Stomach (tissue), 4 donors: ENCODE data around the gene SLC22A4.

Source experiments
- EP300 ChIP-seq: sonication (generic); formaldehyde crosslinking; IDR thresholded peaks from one replicate; pipeline ENCODE4 v1.6.1; 2017; ENCODE audit warnings: antibody characterized with exemption
- POLR2A ChIP-seq, 4 donors: fragments of 450-650 bp; IDR thresholded peaks; one replicate each; pipeline ENCODE4 v1.6.1; 2016; ENCODE audit warnings: antibody characterized with exemption in 4 of 4, control low read depth in 2 of 4, mild to moderate bottlenecking in 1 of 4, moderate library complexity in 1 of 4
- TF ChIP-seq, protein P1 (sequence below), 7 experiments: fragments of 450-650 bp in 4 of 7; fragments of 200-600 bp in 3 of 7; sonication (generic) in 3 of 7; IDR thresholded peaks; one replicate each; pipeline ENCODE4 v1.5.1; 2016 to 2019; ENCODE audit warnings: antibody characterized with exemption in 7 of 7, control low read depth in 2 of 7, mild to moderate bottlenecking in 1 of 7

- TF ChIP-seq, protein P1, sequence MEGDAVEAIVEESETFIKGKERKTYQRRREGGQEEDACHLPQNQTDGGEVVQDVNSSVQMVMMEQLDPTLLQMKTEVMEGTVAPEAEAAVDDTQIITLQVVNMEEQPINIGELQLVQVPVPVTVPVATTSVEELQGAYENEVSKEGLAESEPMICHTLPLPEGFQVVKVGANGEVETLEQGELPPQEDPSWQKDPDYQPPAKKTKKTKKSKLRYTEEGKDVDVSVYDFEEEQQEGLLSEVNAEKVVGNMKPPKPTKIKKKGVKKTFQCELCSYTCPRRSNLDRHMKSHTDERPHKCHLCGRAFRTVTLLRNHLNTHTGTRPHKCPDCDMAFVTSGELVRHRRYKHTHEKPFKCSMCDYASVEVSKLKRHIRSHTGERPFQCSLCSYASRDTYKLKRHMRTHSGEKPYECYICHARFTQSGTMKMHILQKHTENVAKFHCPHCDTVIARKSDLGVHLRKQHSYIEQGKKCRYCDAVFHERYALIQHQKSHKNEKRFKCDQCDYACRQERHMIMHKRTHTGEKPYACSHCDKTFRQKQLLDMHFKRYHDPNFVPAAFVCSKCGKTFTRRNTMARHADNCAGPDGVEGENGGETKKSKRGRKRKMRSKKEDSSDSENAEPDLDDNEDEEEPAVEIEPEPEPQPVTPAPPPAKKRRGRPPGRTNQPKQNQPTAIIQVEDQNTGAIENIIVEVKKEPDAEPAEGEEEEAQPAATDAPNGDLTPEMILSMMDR (IDR thresholded peaks at IDR 0.05), result no peak
- TF ChIP-seq EP300, result no peak
- TF ChIP-seq POLR2A (IDR thresholded peaks at IDR 0.05), result no peak
Observed at GRCh38 chr5:132245593-132245992, 48.6 kb upstream of the SLC22A4 start.
